ENCODE results near the gene ANKRD40.

ANKRD40 gene

GRCh38 chr17:50645748-50646682, 61.7 kb downstream of the ANKRD40 start:
- no peak for DNase-seq

All from stimulated activated CD4-positive, alpha-beta T cell treated with anti-CD3 and anti-CD28 coated beads, Interleukin-1b, Interleukin-23, amount 100 ng/mL, for 48 hours (primary cell).